HG03565 (cell line): ENCODE data around the gene CYP46A1.

Experiments
- ATAC-seq: cut with Tn5 transposase; IDR thresholded peaks from one replicate; pipeline ENCODE4 v1.9.1; 2021; ENCODE audit warnings: mild to moderate bottlenecking, moderate library complexity; ENCODE audit not compliant: unreplicated experiment

CYP46A1 gene

DNA sequence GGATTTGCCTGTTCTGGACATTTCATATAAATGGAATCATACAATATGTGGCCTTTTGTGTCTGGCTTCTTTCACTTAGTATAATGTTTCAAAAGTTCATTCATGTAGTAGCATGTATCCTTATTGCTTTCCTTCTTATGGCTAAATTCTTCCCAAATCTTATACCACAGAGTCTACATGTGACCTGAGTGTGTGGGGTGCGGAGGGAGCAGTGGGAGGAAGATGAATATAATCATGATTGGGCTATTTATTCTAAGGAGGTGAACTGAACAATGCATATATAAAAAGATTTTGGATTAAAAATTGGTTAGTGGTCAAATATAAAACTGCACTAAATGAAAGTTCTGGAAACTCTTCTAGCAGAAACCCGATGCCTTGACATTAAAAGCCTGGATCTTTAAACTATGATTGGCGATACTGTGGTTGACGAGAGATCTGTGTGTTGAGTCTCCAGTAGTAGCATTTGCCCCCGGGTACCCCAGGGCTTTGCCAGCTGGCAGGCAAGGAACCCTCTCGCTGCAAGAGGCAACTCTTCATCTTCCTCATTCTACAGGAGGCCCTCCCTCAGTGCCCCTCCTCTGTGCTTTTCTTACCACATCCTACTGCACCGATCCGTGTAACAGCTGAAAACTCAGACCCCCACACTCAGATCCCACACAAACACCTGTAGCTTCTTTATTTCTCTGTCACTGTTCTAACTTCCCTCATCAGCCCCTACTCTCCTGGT, 2.6 kb downstream of the CYP46A1 start:
- ATAC-seq: no peak

- ATAC-seq: no peak
These were observed 3.4 kb downstream of the CYP46A1 start for GRCh38 chr14:99687284-99688209.

DNA sequence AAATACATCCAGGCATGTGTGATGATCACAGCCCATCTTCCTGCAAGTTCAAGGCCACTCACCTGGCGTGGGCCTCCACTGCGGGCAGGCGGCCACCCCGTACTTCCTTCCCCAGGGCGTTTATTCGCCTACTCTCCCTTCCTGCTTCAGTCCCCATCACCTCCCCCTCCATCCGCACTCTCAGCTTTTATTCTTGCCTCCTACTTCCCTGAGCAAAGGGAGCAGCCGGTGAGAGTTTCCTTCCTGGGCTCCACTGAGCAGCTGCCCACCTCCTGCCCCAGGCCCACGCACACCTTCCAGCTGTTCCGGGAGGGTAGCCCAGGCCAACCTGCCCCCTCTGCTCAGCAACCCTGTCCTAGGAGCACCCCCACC, 4.1 kb downstream of the CYP46A1 start:
- ATAC-seq: no peak

GRCh38 chr14:99688629-99689028, 4.5 kb downstream of the CYP46A1 start:
- no peak for ATAC-seq

GRCh38 chr14:99689266-99690236, 5.5 kb downstream of the CYP46A1 start:
- ATAC-seq: no peak

- ATAC-seq: no peak
These were observed 6.5 kb downstream of the CYP46A1 start for GRCh38 chr14:99690636-99691035.

- no peak for ATAC-seq
These were observed 7.2 kb downstream of the CYP46A1 start for GRCh38 chr14:99691111-99691885.

GRCh38 chr14:99693918-99694317, 9.8 kb downstream of the CYP46A1 start:
- ATAC-seq: no peak

GRCh38 chr14:99696929-99697328, 12.8 kb downstream of the CYP46A1 start:
- no peak for ATAC-seq

GRCh38 chr14:99698236-99698635, 14.1 kb downstream of the CYP46A1 start:
- ATAC-seq: no peak

DNA sequence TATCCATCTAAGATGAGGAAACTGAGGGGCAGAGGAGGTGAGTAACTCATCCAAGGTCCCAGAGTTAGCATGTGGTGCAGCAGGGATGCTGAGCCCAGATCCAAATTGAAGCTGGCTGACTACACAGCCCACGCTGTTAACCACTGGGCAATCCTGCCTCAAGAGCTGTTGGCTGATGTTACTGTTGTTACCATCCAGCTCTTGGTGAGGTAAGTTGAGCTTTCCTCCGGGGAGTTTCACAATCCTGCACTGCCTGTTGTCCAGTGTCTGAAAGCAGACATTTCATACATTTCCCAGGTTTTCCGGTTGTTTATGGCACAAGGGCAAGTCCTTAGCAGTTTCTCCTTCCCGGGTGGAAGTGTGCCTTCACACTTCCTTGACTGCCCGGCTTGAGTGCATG, 14.5 kb downstream of the CYP46A1 start:
- no peak for ATAC-seq

DNA sequence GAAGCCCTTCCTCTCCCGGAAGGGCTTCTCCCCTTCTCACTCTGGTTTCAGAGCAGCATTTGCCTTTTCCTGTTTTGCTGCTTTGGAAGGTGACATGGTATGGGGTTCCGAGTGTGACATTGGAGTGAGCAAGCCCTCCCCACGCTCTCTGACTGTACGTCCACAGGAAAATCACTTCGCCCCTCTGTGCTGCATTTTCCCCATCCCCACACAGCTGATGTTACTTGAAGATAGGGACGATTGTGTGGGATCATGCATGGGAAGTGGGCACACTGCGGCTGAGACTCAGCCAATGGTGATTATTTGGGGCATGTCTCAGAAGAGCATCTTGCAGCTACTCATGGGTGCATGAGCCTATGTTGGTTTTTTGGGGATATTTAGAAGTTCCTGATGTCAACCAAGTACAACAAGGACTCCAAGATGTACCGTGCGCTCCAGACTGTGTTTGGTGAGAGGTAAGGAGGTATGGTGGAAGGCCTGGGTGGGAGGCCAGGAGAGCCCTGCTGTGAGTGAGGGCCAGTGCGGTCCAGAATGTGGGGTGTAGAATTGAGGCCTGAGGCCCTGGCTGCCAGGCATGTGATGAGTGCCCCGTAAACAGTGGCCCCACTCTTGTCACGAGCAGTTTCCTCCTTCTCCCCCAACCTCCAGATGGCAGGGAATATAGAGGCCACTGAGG, 15.1 kb downstream of the CYP46A1 start:
- ATAC-seq: no peak

DNA sequence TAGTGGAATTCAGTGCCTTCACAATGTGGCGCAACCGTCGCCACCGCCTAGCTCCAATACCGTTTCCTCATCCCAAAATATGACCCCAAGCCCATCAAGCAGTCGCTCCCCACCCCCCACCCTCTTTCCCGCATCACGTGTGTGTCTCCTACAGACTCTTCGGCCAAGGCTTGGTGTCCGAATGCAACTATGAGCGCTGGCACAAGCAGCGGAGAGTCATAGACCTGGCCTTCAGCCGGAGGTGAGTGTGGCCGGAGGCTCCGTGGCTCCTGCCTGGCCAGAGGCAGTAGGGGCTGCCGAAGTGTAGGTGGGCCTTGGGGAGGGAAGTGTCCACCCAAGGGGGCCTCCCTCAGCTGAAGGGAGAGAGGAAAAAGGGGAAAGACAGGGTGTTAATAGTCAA, 15.8 kb downstream of the CYP46A1 start:
- no peak for ATAC-seq

- ATAC-seq: no peak
These were observed 16.3 kb downstream of the CYP46A1 start for GRCh38 chr14:99700379-99700778.

DNA sequence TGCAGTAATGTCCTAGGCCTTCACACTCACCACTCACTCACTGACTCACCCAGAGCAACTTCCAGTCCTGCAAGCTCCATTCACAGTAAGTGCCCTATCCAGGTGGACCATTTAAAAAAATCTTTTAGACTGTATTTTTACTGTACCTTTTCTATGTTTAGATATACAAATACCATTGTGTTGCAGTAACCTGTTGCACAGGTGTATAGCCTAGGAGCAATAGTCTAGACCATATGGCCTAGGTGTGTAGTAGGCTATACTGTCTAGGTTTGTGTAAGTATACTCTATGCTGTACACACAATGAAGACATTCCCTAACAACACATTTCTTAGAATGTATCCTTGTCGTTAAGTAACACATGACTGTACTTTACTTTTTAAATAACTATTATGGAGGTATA, 17.2 kb downstream of the CYP46A1 start:
- no peak for ATAC-seq

GRCh38 chr14:99702115-99702514, 18.0 kb downstream of the CYP46A1 start:
- no peak for ATAC-seq

DNA sequence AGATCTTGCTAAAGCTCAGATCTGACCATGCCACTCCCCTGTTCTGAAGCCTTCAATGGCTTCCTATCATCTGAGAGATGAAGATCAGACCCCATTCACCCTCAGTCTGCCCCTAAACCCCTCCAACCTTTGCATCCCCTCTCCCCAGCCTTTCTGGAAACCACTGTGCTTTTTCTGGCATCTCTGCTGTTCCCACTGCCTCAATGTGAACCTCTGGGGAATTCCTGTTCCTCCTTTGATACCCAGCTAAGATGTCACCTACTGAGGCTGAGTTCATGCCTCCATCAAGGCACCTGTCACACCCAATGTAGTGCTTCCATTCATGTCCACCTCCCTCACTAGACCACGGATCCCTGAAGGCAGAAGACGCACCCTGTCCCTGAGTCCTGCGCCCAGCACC, 19.3 kb downstream of the CYP46A1 start:
- no peak for ATAC-seq

DNA sequence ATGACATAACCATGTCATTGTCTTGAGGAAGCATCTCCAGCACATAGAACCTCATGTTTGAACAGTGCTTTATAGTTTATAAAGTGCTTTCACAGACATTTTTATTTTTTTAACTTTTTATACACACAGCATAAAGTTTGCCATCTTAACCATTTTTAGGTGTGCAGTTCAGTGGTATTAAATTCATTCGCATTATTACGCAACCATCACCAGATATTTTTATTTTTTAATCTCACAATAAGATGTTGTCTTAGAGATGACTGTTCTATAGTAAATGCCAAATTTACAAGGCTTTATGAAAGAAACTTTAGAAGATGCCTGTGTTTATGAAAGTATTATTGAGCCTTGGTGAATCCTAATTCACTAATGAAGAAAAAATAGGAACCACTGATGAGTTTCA, 19.9 kb downstream of the CYP46A1 start:
- no peak for ATAC-seq

- ATAC-seq: no peak
These were observed 22.2 kb downstream of the CYP46A1 start for GRCh38 chr14:99706107-99706900.
